NCI-H2227 treated with DMSO at 0.1 percent for 48 hours (cell line): ENCODE data around the gene CGB3.
A peak's percentile ranks its signal among the peaks of the same experiment; 100 is the strongest.

Experiments used
- DNase-seq: peaks from one replicate; lab custom pipeline; 2025; lab: John Stamatoyannopoulos, UW

Gene CGB3

DNA sequence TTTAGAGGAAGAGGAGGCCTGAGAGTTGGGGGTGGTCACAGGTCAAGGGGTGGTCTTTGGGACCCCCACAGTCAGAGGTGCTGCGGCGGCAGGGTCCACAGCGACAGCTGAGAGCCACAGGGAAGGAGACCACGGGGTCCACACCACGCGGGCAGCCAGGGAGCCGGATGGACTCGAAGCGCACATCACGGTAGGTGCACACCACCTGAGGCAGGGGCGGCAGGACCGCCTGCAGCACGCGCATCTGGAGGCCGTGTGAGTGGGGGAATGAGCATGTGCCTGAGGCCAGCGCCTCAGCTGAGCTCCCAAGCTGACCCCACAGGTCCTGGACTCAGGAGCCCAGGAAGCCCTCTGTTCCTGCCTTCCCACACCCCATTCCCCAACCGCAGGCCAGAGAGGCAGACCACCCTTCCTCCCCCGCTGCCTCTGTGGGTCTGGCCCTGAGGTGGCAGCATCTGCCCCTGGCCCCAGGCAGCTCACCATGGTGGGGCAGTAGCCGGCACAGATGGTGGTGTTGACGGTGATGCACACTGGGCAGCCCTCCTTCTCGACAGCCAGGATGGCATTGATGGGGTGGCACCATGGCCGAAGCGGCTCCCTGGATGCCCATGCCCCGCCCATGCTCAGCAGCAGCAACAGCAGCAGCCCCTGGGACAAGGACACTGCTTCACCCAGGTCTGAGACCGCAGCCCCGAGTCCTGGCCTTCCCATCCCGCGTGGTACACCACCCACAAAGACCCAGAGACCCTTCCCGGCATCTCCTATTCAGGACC, 7.9 kb downstream of the CGB3 start:
- no peak for DNase-seq

DNA sequence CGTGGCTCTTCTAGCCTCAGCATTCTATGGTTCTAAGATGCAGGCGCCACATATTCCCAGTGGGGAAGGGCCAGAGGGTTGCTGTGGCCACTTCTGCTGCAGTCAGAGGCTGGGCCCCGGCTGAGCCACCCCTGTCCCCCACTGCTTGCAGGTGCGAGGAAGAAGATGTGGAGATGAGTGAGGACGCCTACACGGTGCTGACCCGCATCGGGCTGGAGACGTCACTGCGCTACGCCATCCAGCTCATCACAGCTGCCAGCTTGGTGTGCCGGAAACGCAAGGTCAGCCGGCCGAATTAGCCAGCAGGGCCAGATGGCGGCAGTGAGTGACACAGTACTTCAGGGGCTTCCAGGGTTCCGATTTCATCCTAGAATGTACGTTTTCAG, 9.3 kb downstream of the CGB3 start:
- DNase-seq, result no peak

DNA sequence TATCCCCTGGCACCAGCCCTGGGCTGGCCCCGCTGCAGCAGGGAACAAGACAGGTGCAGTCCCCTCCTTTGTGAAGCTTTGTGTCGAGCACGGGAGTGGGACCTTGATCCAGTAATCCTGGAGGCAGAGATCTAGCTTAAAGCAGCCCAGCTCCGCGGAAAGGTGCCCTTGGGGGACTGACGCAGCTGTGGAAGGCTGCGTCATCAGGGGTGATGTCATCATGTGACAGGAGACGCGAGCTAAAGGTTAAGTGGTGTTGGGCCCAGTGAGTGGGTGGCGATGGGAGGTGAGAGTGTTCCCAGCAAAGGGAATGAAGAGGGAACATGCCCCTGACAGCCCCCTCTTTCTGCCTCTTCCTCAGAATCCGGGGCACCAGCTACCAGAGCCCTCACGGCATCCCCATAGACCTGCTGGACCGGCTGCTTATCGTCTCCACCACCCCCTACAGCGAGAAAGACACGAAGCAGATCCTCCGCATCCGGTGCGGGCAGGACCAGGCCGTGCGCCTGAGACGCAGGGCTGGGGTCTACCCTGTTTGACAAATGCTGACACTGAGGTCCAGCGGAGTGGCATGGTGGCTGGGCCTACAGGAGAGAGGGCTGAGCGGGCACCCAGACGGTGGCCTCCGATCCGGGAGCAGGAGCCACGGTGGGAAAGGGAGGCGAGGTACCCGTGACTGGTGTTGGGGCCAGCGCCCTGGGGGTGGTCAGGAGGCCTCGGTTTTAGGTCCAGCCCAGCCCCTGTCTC, 9.8 kb downstream of the CGB3 start:
- no peak for DNase-seq

DNA sequence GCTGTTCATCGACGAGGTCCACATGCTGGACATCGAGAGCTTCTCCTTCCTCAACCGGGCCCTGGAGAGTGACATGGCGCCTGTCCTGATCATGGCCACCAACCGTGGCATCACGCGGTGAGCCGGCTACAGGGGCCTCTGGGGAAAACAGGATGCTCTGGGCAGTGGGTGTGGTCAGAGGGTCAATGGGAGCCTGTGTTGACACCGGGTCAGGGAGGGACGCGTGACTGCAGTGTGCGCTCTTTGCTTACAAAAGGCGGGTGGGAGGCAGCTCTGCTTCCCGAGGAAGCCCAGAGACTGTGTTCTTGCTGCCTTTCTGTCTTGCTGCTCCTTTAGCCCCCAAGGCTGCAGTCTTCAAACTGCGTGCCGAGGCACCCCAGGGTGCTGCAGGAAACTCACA, 12.9 kb downstream of the CGB3 start:
- DNase-seq, result no peak

DNA sequence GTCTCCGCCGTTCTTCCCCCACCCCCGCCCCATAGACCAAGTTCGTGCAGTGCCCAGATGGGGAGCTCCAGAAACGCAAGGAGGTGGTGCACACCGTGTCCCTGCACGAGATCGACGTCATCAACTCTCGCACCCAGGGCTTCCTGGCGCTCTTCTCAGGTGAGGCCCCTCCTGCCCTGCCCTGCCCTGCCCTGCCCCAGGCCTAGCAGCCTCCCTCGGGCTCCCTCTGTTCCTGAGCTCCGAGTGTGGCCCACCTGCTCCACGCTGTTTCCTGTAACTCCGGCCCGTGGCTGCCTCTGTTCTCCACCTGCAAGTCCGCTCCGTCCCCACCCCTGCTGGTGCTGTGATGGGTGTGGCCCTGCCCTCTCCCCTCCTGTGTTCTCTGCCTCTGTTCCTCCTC, 13.7 kb downstream of the CGB3 start:
- no peak for DNase-seq

DNA sequence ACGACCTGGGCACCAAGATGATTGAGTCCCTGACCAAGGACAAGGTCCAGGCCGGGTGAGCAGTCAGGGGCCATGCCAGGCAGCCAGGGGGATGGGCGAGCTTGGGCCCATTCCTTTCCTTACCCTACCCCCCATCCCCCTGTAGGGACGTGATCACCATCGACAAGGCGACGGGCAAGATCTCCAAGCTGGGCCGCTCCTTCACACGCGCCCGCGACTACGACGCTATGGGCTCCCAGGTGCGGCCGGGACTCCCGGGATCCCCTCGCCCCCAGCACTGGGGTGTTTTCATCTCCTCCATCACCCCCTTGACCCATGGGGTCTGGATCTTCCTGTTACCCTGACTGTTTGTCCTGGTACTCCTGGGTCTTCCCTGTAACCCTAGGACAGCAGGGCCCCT, 14.3 kb downstream of the CGB3 start:
- DNase-seq, result no peak

DNA sequence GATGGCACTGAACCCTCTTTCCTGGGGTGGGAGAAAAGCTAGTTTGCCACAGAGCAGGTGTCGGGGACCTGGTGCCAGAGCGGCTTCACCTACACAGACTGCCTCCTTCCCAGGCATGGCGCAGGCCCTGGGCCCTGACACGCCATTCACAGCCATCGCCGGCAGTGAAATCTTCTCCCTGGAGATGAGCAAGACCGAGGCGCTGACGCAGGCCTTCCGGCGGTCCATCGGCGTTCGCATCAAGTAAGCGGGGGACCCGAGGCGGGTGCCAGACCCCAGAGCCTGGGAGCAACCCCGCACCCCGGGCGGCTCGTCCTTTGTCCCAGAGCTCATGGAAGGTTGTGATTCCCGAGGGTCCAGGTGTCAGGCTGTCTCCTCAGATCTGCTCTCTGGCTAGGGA, 17.2 kb downstream of the CGB3 start:
- no peak for DNase-seq

DNA sequence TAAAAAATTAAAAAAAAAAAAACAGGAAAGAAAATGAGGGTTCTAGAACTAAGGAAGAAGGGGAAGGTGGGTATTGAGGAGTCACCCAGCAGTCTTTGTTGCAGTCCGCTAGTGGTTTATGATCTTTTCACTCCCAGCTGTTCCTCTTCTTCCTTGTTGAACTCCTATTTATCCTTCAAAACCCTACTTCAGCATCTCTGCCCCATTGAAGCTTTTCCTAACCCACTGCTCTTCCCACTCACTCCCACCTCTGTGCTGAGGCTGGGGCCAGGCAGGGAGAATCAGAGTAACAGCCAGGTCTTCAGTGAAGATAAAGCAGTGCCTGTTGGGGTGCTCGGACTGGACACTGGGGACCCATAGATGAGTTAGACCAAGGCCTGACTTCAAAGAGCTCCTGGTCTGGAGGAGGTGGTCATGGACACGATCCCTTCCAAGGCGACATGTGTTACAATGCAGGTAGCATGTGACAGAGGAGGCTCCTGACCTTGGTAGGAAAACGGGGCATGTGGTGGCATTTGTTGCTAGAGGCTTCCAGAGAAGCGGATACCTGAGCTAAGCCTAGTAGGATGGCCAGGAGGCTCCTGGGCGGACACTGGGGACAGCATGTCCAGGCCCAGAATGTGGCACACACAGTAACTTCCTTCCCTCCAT, 19.0 kb downstream of the CGB3 start:
- DNase-seq, result no peak

DNA sequence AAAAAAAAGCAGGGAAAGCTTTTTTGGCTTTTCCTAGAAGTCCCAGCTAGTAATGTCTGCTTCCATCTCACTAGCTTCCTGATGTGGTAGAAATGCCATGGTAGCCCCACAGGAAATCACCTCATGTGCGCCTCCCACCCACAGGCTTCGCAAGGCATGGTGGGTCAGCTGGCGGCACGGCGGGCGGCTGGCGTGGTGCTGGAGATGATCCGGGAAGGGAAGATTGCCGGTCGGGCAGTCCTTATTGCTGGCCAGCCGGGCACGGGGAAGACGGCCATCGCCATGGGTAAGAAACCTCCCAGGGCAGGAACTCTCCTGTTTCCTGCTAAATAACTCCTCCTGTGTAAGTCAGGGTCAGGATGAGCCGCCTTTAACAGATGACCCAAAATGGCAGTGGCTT, 20.0 kb downstream of the CGB3 start:
- no peak for DNase-seq

DNA sequence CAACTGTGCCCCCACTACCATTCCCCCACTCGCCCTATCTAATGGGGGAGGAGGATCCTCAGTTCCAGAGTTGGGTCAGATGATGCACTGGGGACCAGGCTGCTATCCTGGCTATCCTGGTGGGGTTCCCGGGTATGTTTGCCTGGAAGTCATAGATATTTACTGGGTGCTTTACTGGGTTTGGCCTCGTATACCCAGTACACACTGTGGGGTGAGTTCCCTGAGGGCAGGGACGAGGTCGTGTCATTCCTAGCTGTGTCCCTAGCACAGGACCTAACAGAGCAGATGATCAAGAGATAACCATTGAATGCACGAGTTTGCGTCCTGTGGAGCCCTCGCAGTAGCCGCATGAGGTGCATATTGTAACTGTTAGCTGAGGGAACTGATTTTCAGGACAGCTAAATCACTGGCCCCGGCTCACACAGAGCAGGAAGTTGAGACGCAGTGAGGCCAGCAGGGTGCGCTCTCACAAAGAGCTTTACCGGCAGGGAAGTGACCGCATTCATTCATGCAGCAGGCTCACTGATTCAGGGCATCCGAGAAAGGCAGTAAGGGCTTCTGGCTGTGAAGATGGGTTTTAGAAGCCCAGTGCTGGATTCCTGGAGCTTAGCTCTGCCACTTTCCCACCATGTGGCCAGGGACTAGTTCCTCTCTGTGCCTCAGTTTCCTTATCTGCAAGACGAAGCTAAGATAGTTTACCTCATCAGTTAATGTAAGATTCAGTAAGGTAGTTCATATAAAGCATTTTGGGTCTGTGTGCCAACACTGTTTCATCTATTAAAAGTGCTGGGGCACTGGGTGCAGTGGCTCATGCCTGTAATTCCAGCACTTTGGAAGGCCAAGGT, 24.4 kb downstream of the CGB3 start:
- DNase-seq, result no peak

DNA sequence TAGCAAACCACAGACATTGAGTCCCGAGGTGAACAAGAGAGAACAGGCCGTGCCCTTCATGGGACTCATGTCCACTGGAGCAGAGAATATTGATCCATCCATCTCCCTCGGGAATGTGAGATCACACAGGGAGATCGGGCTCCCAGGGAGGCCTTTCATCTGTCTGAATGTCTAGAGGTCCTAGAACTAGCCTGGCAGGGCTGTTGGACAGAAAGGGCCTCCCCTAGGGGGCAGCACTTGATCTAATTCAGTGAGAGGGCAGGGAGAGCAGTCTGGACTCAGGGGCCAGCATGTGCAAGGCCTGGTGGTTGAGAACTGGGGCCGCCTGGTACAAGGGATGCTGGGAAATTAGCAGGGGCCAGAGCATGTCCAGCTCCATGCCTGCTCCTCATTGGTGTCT, 26.2 kb downstream of the CGB3 start:
- DNase-seq, result no peak

DNA sequence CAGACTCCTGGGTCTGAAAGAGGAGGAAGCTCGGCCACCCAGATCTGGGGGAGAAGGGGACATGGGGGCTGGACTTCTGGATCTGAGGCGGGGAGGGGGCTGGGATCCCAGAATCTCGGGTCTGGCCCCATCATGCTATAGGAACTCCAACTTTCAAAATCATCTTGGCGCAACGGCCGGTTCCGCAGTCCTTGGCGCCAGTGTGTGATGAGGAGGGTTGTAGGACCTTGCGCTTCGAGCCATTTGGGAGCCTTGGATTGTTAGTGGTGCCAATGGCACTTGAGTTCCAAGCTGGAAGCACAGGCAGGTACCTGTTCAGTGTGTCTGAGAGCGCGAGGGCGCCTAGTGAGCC, 30.1 kb downstream of the CGB3 start:
- DNase-seq, result no peak

DNA sequence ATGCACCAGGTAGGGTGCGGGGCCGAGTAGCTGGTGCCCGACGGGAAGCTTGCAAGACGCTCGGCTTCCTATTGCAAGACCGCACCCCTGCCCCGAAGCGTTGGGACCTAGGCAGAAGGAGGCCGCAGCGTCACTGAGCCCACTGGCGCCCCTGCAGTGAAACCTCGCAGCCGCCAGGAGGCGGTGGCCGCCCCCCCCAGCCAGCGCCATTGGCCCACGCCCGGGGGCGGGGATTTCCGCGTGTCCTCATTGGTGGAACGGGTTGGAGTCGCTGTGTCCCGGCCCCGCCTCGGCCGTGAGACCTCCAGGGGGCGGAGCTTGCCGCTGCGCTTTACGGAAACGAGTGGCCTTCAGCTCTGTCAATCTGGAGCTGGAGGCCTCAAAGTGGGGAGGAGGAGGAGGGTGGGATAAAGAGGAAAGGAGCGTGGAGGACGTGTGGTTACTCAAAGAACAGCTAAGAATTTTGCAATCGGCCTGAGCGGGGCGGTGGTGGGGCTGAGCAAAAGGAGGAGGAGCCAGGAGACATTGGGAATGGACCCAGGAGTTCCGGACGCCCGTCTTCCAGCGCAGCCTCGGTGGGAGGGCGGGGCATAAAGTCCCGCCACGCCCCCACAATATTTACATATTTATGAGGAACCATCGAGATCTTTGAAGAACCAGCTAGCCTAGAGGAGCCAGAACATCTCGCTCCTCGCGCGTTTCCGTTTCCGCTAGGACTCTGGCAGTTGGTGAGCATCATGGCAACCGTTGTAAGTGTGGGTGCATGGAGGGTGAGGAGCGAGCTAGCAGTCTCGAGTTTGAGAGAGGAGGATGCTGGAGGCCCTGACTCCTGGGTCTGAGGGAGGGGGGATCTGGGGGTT, 30.7 kb downstream of the CGB3 start, which contains the start of the genes GYS1 and RUVBL2:
GYS1 (minus strand) TSS at position 135 of the 860 bp plus-strand sequence. CDS start 197 bp downstream, outside the sequence.
RUVBL2 (plus strand) TSS at position 713 of the 860 bp plus-strand sequence; CDS start at position 738, 25 bp downstream.
- peak; percentile 96 for DNase-seq

DNA sequence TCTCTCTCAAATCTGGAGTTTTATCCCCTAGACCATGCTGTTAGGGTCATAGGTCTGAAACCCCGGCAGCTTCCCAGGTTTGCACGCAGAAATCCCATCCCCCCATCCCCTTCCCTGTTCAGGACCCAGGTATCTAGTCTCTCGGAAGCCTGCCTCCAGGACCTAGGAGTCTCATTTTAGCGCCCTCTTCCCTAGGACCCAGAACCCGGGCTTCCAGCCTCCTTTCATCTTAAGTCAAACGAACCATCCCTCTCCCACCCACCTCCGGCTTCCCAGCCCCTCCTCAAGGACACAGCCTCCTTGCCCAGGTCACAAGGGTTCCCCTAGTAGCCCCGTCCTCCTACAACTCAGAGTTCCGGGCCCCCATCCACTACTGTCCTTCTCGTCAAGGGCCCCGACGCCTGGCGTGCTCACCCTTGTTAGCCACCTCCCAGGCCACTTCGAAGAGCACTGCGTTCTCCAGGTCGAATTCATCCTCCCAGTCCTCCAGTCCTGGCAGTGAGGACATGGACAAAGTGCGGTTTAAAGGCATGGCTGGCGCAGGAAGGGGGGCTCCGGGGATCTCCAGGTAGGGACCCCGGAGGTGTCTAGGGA, 31.5 kb downstream of the CGB3 start:
- no peak for DNase-seq

DNA sequence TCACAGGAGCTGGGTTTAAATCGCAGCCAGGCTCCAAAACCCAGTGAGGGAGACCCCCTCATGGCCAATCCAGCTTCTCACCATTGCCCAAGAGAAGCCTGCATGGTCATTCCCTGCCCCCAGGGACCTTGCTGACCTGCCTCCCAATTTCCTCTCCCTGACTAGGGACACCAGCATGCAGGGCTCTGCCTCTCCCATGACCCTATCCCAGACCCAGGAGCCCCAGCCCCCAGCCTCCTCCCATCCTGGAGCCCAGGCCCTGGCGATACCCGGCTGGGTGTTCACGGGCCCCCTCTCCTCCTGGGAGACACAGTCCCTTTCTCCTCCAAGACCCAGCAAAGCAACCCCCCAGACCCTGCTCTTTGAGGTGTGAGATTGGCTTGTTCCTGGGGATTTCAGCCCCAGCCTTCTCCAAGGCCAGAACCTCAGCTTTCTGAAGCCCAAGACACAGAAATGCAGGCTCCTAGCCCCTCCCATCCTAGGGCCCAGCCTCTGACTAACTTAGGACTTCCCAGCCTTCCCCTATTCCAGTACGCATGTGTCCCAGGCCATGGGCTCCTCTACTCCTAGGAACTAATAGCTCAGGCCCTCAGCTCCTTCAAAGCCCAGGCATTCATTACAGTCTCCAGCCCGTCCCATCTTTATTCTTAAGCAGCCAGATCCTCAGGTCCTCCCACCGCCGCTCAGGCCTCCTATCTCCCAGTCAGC, 32.1 kb downstream of the CGB3 start:
- DNase-seq, result no peak

DNA sequence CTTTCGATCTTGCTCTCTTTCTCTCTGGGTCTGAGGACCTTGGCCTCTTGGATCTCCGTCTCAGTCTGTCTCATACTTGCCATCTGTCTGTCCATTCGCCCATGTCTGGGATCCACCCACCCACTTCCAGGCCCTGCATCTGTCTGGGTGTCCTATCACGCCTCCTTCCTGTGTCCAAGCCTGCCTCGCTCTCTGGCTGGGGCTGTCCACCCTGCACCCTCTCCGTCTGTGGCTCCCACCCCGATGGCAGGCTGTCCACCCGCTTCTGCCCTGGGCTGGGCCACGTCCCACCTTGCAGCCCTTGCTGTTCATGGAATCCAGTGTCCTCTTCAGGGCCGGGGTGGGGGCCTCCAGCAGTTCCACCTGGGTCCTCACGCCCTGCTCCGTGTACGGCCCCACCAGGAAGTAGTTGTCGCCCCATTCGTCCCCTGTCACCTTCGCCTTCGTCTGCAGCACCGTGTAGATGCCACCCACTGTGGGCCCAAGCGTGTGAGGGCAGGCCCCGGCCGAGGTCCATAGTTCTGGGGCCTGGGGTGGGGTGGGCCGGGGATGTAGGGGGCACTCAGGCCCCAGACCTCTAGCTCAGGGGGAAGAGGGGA, 33.0 kb downstream of the CGB3 start:
- no peak for DNase-seq

DNA sequence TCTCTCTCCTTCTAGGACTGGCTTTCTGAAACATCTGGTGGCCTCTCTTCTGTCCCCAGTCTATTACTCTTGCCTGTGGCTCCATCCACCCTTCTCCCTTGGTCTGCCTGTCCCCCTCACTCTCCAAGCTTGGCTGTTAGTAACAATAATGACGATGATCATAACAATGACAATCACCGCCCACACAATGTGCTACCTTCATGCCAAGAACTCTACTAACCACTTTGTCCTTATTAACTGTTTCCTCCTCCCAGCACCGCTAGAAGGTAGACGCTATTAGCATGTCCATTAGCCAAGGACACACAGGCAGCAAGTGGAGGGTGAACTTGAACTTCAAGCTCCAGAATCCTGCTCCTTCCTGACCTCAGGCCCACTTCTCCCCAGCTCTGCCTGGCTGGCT, 33.7 kb downstream of the CGB3 start:
- no peak for DNase-seq

DNA sequence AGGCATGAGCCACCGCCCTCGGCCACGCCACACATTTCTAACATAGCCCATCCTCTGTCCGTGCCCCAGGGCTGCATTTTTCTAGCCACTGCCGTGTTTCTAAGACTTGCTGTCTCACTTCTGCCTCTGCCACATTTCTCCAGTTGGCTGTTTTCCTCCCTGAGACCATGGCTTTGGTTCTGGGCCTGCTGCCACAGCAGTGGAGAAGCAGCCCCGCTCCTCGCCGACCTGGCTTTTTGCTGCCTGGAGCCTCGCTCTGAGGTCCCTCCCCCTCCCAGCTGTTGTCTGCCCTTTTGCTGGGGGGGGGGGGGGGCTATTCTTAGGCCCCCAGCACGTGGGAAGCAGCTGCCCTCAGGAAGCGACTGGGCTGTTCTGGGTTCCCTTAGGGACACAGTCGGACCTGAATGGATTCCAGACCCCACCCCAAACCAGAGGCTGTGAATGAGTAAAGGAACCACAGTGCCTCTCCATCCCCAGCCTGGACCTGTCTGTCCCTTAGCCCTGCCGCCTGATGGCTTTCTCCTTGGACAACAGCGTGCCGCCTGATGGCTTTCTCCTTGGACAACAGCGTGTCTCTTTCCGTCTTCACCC, 34.3 kb downstream of the CGB3 start:
- no peak for DNase-seq

DNA sequence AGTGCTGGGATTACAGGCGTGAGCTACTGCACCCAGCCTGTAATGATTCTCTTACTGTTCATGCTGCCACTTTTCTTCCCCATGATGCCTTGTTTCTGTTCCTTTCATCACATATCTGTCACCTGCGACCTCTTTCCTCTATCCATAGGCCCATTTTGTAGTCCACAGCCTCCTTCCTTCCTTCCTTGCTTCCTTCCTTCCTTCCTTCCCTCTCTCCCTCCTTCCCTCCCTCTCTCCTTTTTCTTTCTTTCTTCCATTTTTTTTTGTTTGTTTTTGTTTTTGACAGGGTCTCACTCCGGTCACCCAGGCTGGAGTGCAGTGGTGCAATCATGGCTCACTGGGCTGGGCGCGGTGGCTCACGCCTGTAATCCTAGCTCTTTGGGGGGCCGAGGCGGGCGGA, 35.3 kb downstream of the CGB3 start:
- no peak for DNase-seq
